HFFc6 (cell line): Measurements from ENCODE around the gene PAQR4. TPM values are rescaled to one million over a fixed set of nuclear protein-coding genes. Genes with fewer than 3 reads are reported as not detected.

Experiments used
- DNase-seq: peaks from one replicate; pipeline ENCODE4 v3.0.0-alpha.2; 2018
- H3K27ac Mint-ChIP-seq: 2 replicates; pipeline ENCODE4 v1.8.0; 2020; ENCODE audit warnings: mild to moderate bottlenecking, mixed read lengths
- H3K27me3 Mint-ChIP-seq: 2 replicates; pipeline ENCODE4 v1.8.0; 2021; ENCODE audit warnings: mild to moderate bottlenecking, moderate library complexity, mixed read lengths; ENCODE audit not compliant: insufficient read depth
- H3K36me3 Mint-ChIP-seq: 2 replicates; pipeline ENCODE4 v1.8.0; 2021; ENCODE audit warnings: low read depth, mixed read lengths
- H3K4me1 Mint-ChIP-seq: 2 replicates; pipeline ENCODE4 v1.8.0; 2020; ENCODE audit warnings: low read depth, mixed read lengths
- H3K4me3 Mint-ChIP-seq: 2 replicates; pipeline ENCODE4 v1.8.0; 2020; ENCODE audit warnings: mild to moderate bottlenecking, moderate library complexity, mixed read lengths
- H3K9me3 Mint-ChIP-seq: 2 replicates; pipeline ENCODE4 v1.8.0; 2020; ENCODE audit warnings: mild to moderate bottlenecking, mixed read lengths
- total RNA-seq, 6 experiments: library from RNA; stranded (reverse); fragmentation: NEBNext Ultra II Directional; extraction: Animal tissue kit (Norgen Biotek cat#: 25700); gene quantifications; 2 replicates in 1 of 6; 3 replicates in 5 of 6; pipeline ENCODE4 v1.2.3, GENCODE V29; 2021
- TF ChIP-seq, protein P1 (sequence below): fragments of 200-600 bp; sonication (generic); IDR thresholded peaks from 2 replicates; pipeline ENCODE4 v1.5.0; 2021; ENCODE audit warnings: antibody characterized with exemption, mild to moderate bottlenecking

Gene PAQR4
- total RNA-seq, 6 experiments from 2014 or later: 5.7 to 16.5 (median 13.7) TPM

- Mint-ChIP-seq H3K4me1 (no peaks in the 10 kb centered on the region), H3K27ac (no peak overlapping the region), H3K27me3 (peaks cover 9% of the 10 kb centered on the region), H3K4me3 (no peak overlapping the region), H3K36me3 (peaks cover 23% of the 10 kb centered on the region), H3K9me3 (no peaks in the 10 kb centered on the region)
- DNase-seq: no peak
- TF ChIP-seq, protein P1, sequence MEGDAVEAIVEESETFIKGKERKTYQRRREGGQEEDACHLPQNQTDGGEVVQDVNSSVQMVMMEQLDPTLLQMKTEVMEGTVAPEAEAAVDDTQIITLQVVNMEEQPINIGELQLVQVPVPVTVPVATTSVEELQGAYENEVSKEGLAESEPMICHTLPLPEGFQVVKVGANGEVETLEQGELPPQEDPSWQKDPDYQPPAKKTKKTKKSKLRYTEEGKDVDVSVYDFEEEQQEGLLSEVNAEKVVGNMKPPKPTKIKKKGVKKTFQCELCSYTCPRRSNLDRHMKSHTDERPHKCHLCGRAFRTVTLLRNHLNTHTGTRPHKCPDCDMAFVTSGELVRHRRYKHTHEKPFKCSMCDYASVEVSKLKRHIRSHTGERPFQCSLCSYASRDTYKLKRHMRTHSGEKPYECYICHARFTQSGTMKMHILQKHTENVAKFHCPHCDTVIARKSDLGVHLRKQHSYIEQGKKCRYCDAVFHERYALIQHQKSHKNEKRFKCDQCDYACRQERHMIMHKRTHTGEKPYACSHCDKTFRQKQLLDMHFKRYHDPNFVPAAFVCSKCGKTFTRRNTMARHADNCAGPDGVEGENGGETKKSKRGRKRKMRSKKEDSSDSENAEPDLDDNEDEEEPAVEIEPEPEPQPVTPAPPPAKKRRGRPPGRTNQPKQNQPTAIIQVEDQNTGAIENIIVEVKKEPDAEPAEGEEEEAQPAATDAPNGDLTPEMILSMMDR: no peak
Observed at GRCh38 chr16:2948807-2949704, 20.1 kb upstream of the PAQR4 start.

DNA sequence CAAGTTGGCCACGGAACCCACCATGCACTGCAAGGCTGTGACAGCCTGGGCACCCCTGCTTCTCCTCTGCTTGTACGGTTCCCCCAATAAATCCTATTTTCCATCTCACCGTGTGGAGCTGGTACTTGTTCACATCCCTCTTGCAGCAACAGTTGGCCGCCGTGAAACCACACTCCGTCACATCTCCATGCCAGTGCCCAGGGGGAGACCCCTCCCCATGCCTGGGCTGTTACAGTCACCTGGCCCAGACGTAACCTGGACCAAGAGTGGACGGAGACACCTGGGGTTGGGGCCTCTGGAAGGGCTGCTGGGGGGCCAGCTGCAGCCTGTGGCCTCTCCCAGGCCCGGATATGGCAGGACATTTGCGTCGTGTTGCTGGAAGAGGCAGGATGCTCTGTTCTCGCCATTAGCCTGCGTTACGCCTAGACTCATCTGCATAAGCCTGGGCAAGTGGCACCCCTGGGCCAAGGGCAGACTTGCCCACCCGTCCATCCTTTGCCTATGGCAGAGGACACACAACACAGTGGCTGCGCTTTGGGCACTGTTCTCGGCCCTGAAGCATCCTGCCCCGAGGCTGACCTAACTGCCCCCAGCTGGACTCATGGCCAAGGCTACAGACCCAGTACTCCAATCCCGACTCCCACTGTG is 19.3 kb upstream of the PAQR4 start:
- DNase-seq: no peak
- Mint-ChIP-seq H3K4me3 (no peak overlapping the region), H3K9me3 (no peaks in the 10 kb centered on the region), H3K36me3 (peaks cover 23% of the 10 kb centered on the region), H3K4me1 (no peaks in the 10 kb centered on the region), H3K27me3 (peaks cover 9% of the 10 kb centered on the region), H3K27ac (no peak overlapping the region)
- TF ChIP-seq, protein P1: no peak

DNA sequence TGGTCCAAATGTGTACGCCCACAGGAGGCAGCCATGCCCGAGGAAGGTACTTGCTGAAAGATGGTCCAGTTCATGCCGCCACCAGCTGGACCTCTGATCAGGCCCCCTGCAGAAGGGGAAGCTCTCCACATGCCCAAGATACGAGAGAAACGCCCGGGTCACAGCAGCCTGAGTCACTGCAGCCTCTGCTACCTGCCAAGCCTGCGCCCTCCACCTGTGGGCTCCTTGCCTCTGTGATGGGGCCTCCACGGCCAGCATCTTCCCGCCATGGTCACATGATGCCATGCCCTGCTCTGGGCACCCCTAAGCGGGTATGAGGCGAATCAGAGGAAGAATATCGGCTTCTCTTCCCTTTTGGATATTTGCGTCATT is 18.8 kb upstream of the PAQR4 start:
- no peaks in the 10 kb centered on the region for H3K9me3 Mint-ChIP-seq
- TF ChIP-seq, protein P1: no peak
- H3K4me3 Mint-ChIP-seq: no peak overlapping the region
- no peak overlapping the region for H3K27ac Mint-ChIP-seq
- H3K27me3 Mint-ChIP-seq: peaks cover 11% of the 10 kb centered on the region
- DNase-seq: no peak
- H3K36me3 Mint-ChIP-seq: peaks cover 23% of the 10 kb centered on the region
- no peaks in the 10 kb centered on the region for H3K4me1 Mint-ChIP-seq

DNA sequence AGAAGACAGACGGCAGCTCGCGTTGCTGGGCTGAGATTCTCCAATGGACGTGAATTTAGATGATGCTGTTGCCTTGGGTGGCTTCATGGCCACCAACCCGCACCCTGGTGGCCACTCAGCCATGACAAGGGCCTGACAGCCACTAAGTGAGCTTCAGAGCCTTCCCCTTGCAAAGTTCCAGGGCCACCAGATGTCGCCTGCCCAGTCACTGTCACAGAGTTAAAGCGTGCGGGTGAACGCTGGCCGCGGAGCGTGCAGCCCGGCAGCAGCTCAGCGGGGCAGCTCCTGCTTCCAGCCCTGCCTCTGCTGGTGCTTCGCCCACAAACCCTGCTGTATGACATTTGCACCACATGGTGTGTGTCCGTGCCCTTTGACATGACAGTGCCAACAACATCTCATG is 18.4 kb upstream of the PAQR4 start:
- no peak overlapping the region for H3K4me3 Mint-ChIP-seq
- H3K4me1 Mint-ChIP-seq: no peaks in the 10 kb centered on the region
- peaks cover 11% of the 10 kb centered on the region for H3K27me3 Mint-ChIP-seq
- DNase-seq: no peak
- no peaks in the 10 kb centered on the region for H3K9me3 Mint-ChIP-seq
- TF ChIP-seq, protein P1: no peak
- H3K27ac Mint-ChIP-seq: no peak overlapping the region
- H3K36me3 Mint-ChIP-seq: peaks cover 23% of the 10 kb centered on the region

GRCh38 chr16:2952679-2953078 is 16.5 kb upstream of the PAQR4 start:
- H3K36me3 Mint-ChIP-seq: peaks cover 15% of the 10 kb centered on the region
- H3K27ac Mint-ChIP-seq: no peak overlapping the region
- no peak overlapping the region for H3K4me3 Mint-ChIP-seq
- no peaks in the 10 kb centered on the region for H3K4me1 Mint-ChIP-seq
- H3K27me3 Mint-ChIP-seq: peaks cover 15% of the 10 kb centered on the region
- no peaks in the 10 kb centered on the region for H3K9me3 Mint-ChIP-seq
- DNase-seq: no peak
- TF ChIP-seq, protein P1: no peak
